H1 (cell line): Measurements from ENCODE around the gene TBP. TPM values are rescaled to one million over a fixed set of nuclear protein-coding genes. Genes with fewer than 3 reads are reported as not detected.

Experiments
- CTCF ChIA-PET: fragments of 300-600 bp; sonication (Branson Sonifier 250); formaldehyde crosslinking; loops from one replicate; lab custom pipeline; 2021; ENCODE audit not compliant: partially characterized antibody; lab: Charles Lee
- POLR2A ChIA-PET: fragments of 300-600 bp; sonication (Branson Sonifier 250); formaldehyde crosslinking; loops from one replicate; lab custom pipeline; 2021; ENCODE audit warnings: inconsistent platforms; ENCODE audit not compliant: partially characterized antibody; lab: Charles Lee
- DNase-seq, 2 experiments: peaks; one replicate each; pipeline versions ENCODE4 v3.0.0 to v3.0.0-alpha.2; 2010 to 2022; ENCODE audit warnings: low spot score in 2 of 2, low read depth in 1 of 2, mixed read lengths in 1 of 2
- FAIRE-seq: peaks from 2 replicates; lab custom pipeline; 2011; peaks lifted over from hg19 to GRCh38; lab: Jason Lieb, UNC
- H2AFZ ChIP-seq: 2 replicates; pipeline ENCODE4 v1.8.1; 2012; ENCODE audit warnings: low read length, inconsistent platforms
- H2AK5ac ChIP-seq: 2 replicates; pipeline ENCODE4 v1.6.1; 2013; ENCODE audit warnings: low read depth, low read length
- H2BK120ac ChIP-seq: replicated peaks from 2 replicates; pipeline ENCODE3; 2013; ENCODE audit warnings: low read depth, low read length, inconsistent platforms
- H2BK12ac ChIP-seq: 2 replicates; pipeline ENCODE4 v1.6.1; 2013; ENCODE audit warnings: low read depth, low read length
- H2BK15ac ChIP-seq: 2 replicates; pipeline ENCODE4 v1.6.1; 2013; ENCODE audit warnings: low read length
- H2BK20ac ChIP-seq: 2 replicates; pipeline ENCODE4 v1.6.1; 2013; ENCODE audit warnings: low read length
- H2BK5ac ChIP-seq: 2 replicates; pipeline ENCODE4 v1.6.1; 2013; ENCODE audit warnings: low read depth, low read length
- H3K14ac ChIP-seq: 2 replicates; pipeline ENCODE4 v1.6.1; 2013; ENCODE audit warnings: inconsistent platforms; ENCODE audit not compliant: insufficient read length
- H3K18ac ChIP-seq: 2 replicates; pipeline ENCODE4 v1.6.1; 2013; ENCODE audit warnings: low read length; ENCODE audit errors: extremely low read depth
- H3K23ac ChIP-seq: 2 replicates; pipeline ENCODE4 v1.6.1; 2013; ENCODE audit warnings: inconsistent platforms; ENCODE audit not compliant: insufficient read length
- H3K23me2 ChIP-seq: 2 replicates; pipeline ENCODE4 v1.6.1; 2013; ENCODE audit warnings: low read depth, low read length
- H3K27ac ChIP-seq: 2 replicates; pipeline ENCODE4 v1.6.1; 2011; ENCODE audit warnings: low read depth, low read length, inconsistent platforms
- H3K27me3 ChIP-seq, 4 experiments: replicated peaks in 1 of 4; 1 replicate in 1 of 4; 2 replicates in 3 of 4; pipeline versions ENCODE4 v1.6.1 to v1.8.1; 2011 to 2013; ENCODE audit warnings: low read length in 3 of 4, mild to moderate bottlenecking in 3 of 4, inconsistent platforms in 2 of 4, mixed read lengths in 2 of 4, moderate library complexity in 1 of 4; ENCODE audit not compliant: control insufficient read depth in 3 of 4, insufficient read depth in 3 of 4; ENCODE audit errors: extremely low read depth in 1 of 4
- H3K36me3 ChIP-seq, 4 experiments: 2 replicates each; pipeline versions ENCODE4 v1.6.1 to v1.8.1; 2011 to 2013; ENCODE audit warnings: mild to moderate bottlenecking in 4 of 4, low read length in 3 of 4, moderate library complexity in 2 of 4, control low read depth in 1 of 4, inconsistent platforms in 1 of 4; ENCODE audit not compliant: insufficient read depth in 4 of 4, control insufficient read depth in 2 of 4
- H3K4ac ChIP-seq: replicated peaks from 2 replicates; pipeline ENCODE3; 2013; ENCODE audit warnings: low read length, low read depth, mixed read lengths, inconsistent platforms; ENCODE audit not compliant: insufficient read length
- H3K4me1 ChIP-seq, 4 experiments: replicated peaks in 1 of 4; 1 replicate in 1 of 4; 2 replicates in 3 of 4; pipeline versions ENCODE4 v1.6.1 to v1.8.1; 2011 to 2013; ENCODE audit warnings: low read length in 3 of 4, inconsistent platforms in 2 of 4, mixed read lengths in 1 of 4; ENCODE audit not compliant: insufficient read depth in 4 of 4, control insufficient read depth in 3 of 4
- H3K4me2 ChIP-seq, 2 experiments: 2 replicates each; pipeline versions ENCODE4 v1.6.1 to v1.8.1; 2011 to 2013; ENCODE audit warnings: low read depth in 2 of 2, low read length in 2 of 2, control low read depth in 1 of 2, inconsistent platforms in 1 of 2, mild to moderate bottlenecking in 1 of 2; ENCODE audit not compliant: insufficient read depth in 1 of 2
- H3K4me3 ChIP-seq, 4 experiments: fragments of 200-600, 300-600 bp in 1 of 4; sonication (generic), shearing (Covaris generic), sonication (Bioruptor Twin) in 1 of 4; 2 replicates each; pipeline versions ENCODE4 v1.5.1 to v1.8.1; 2011 to 2016; ENCODE audit warnings: low read length in 4 of 4, low read depth in 3 of 4, control low read depth in 2 of 4, inconsistent platforms in 2 of 4, mild to moderate bottlenecking in 2 of 4, mixed read lengths in 1 of 4, moderate library complexity in 1 of 4; ENCODE audit not compliant: insufficient read depth in 2 of 4; ENCODE audit errors: extremely low read depth in 1 of 4
- H3K56ac ChIP-seq: replicated peaks from 2 replicates; pipeline ENCODE3; 2013; ENCODE audit warnings: low read depth, mild to moderate bottlenecking, mixed read lengths, low read length, inconsistent platforms; ENCODE audit not compliant: insufficient read length
- H3K79me1 ChIP-seq: 2 replicates; pipeline ENCODE4 v1.6.1; 2013; ENCODE audit warnings: low read depth, low read length, control low read depth
- H3K79me2 ChIP-seq, 2 experiments: 2 replicates each; pipeline versions ENCODE4 v1.6.1 to v1.8.1; 2012 to 2013; ENCODE audit warnings: low read length in 2 of 2, mild to moderate bottlenecking in 2 of 2, inconsistent platforms in 1 of 2; ENCODE audit not compliant: insufficient read depth in 2 of 2, control insufficient read depth in 1 of 2
- H3K9ac ChIP-seq, 4 experiments: replicated peaks in 1 of 4; 1 replicate in 1 of 4; 2 replicates in 3 of 4; pipeline versions ENCODE4 v1.6.1 to v1.8.1; 2011 to 2013; ENCODE audit warnings: low read depth in 3 of 4, low read length in 3 of 4, control low read depth in 2 of 4, mild to moderate bottlenecking in 2 of 4, moderate library complexity in 2 of 4, inconsistent platforms in 1 of 4; ENCODE audit errors: extremely low read depth in 1 of 4
- H3K9me3 ChIP-seq, 2 experiments: 2 replicates each; pipeline versions ENCODE4 v1.6.1 to v1.8.1; 2012 to 2013; ENCODE audit warnings: mild to moderate bottlenecking in 2 of 2, moderate library complexity in 2 of 2, control low read depth in 1 of 2, inconsistent platforms in 1 of 2, low read depth in 1 of 2, low read length in 1 of 2, mixed read lengths in 1 of 2; ENCODE audit not compliant: insufficient read depth in 2 of 2
- H4K20me1 ChIP-seq, 2 experiments: replicated peaks in 1 of 2; 2 replicates each; pipeline versions ENCODE3 to v1.8.1; 2011 to 2013; ENCODE audit warnings: inconsistent platforms in 2 of 2, low read length in 2 of 2, mild to moderate bottlenecking in 1 of 2; ENCODE audit not compliant: insufficient read depth in 2 of 2, control insufficient read depth in 1 of 2
- H4K5ac ChIP-seq: 2 replicates; pipeline ENCODE4 v1.6.1; 2013; ENCODE audit warnings: low read length, low read depth, mixed read lengths, inconsistent platforms; ENCODE audit not compliant: insufficient read length
- H4K8ac ChIP-seq: 2 replicates; pipeline ENCODE4 v1.8.0; 2013; ENCODE audit warnings: mild to moderate bottlenecking, moderate library complexity, low read length, inconsistent platforms; ENCODE audit not compliant: insufficient read depth; ENCODE audit errors: extremely low read depth
- H4K91ac ChIP-seq: replicated peaks from 2 replicates; pipeline ENCODE3; 2013; ENCODE audit warnings: low read length, mixed read lengths, inconsistent platforms; ENCODE audit not compliant: insufficient read length
- ASH2L ChIP-seq: fragments of 200-600, 300-600 bp; sonication (generic); IDR thresholded peaks from one replicate; pipeline ENCODE4 v1.7.1; 2017; ENCODE audit warnings: low read length
- BACH1 ChIP-seq: IDR thresholded peaks from 2 replicates; pipeline ENCODE4 v1.6.1; 2012; ENCODE audit warnings: low read length, improper control_type of control experiment
- CHD2 ChIP-seq: IDR thresholded peaks from 2 replicates; pipeline ENCODE4 v1.6.1; 2012; ENCODE audit warnings: low read length, improper control_type of control experiment
- HDAC6 ChIP-seq: IDR thresholded peaks from one replicate; pipeline ENCODE4 v1.7.1; 2012; ENCODE audit warnings: low read depth, mild to moderate bottlenecking, inconsistent platforms, low read length, moderate library complexity
- JUN ChIP-seq: IDR thresholded peaks from 2 replicates; pipeline ENCODE4 v1.6.1; 2011; ENCODE audit warnings: low read depth, mild to moderate bottlenecking, improper control_type of control experiment, low read length
- MAX ChIP-seq: IDR thresholded peaks from 2 replicates; pipeline ENCODE4 v1.6.1; 2012; ENCODE audit warnings: inconsistent platforms
- NANOG ChIP-seq: IDR thresholded peaks from 2 replicates; pipeline ENCODE4 v1.6.1; 2011; ENCODE audit warnings: low read length, low read depth, mild to moderate bottlenecking, inconsistent platforms; ENCODE audit not compliant: insufficient read depth, poor library complexity, severe bottlenecking
- PHF8 ChIP-seq: fragments of 200-600 bp; sonication (generic); conservative IDR thresholded peaks from 2 replicates; pipeline ENCODE4 v1.7.1; 2012; ENCODE audit warnings: low read depth, mild to moderate bottlenecking, inconsistent platforms, low read length, moderate library complexity
- SIX5 ChIP-seq: IDR thresholded peaks from 2 replicates; pipeline ENCODE4 v1.6.1; 2011; ENCODE audit warnings: mild to moderate bottlenecking, low read depth, low read length
- SP1 ChIP-seq: IDR thresholded peaks from 2 replicates; pipeline ENCODE4 v1.6.1; 2011; ENCODE audit warnings: low read depth, low read length
- TAF1 ChIP-seq: IDR thresholded peaks from 2 replicates; pipeline ENCODE4 v1.6.1; 2011; ENCODE audit warnings: mild to moderate bottlenecking, low read depth, low read length
- YY1 ChIP-seq: IDR thresholded peaks from 2 replicates; pipeline ENCODE4 v1.6.1; 2011; ENCODE audit warnings: low read depth, mild to moderate bottlenecking, low read length
- WGBS, 2 experiments: shearing (Covaris generic) in 1 of 2; methylation state at CpG; one replicate each; pipeline versions ENCODE4 v1.1.6 to v1.1.7; 2013 to 2015; ENCODE audit warnings: low lambda C conversion rate in 2 of 2, mixed read lengths in 2 of 2, inconsistent platforms in 1 of 2, low coverage in 1 of 2, missing lambda C conversion rate in 1 of 2; ENCODE audit not compliant: insufficient replicate concordance in 2 of 2, insufficient coverage in 1 of 2, insufficient read length in 1 of 2; ENCODE audit errors: extremely low coverage in 1 of 2, missing lambda C conversion rate in 1 of 2; 5-methylcytosine and 5-hydroxymethylcytosine counted together
- polyA plus RNA-seq, 7 experiments: library from polyadenylated mRNA; depleted of rRNA in 3 of 7; stranded (reverse) in 5 of 7; unstranded in 2 of 7; fragments of >200 nt in 5 of 7; fragments of 200-250 nt in 2 of 7; gene quantifications; 1 replicate in 5 of 7; 2 replicates in 1 of 7; 4 replicates in 1 of 7; pipeline versions ENCODE4 v1.2.1 to v1.2.3, GENCODE V29; 2011 to 2013; ENCODE audit warnings: missing spikeins in 2 of 7, mixed read lengths in 2 of 7
- total RNA-seq: library from RNA; stranded (reverse); fragmentation: NEBNext Ultra II Directional; extraction: Animal tissue kit (Norgen Biotek cat#: 25700); gene quantifications from 2 replicates; pipeline ENCODE4 v1.2.1, GENCODE V29; 2021

TBP gene
- total and polyA plus RNA-seq, 2 of the 8 experiments (the other 6 are each of a cell fraction or from before 2014, with no cell fraction given) = 17.2 to 20.9 TPM

GRCh38 chr6:170505306-170505705 is 48.9 kb upstream of the TBP start:
- Histone ChIP-seq H3K56ac (no peak overlapping the region), H2BK5ac (no peak overlapping the region), H3K4ac (no peak overlapping the region), H3K23ac (no peak overlapping the region), H3K4me1 (no peaks in the 10 kb centered on the region), H3K4me3 (no peak overlapping the region), H3K79me1 (no peaks in the 10 kb centered on the region), H2BK120ac (no peak overlapping the region), H3K79me2 (no peaks in the 10 kb centered on the region), H2AFZ (no peak overlapping the region), H3K36me3 (no peaks in the 10 kb centered on the region), H3K9ac (no peak overlapping the region), H4K8ac (no peak overlapping the region), H3K23me2 (no peaks in the 10 kb centered on the region), H3K18ac (no peak overlapping the region), H3K27me3 (no peaks in the 10 kb centered on the region; a peak in 1 of 7 replicates), H2BK20ac (no peak overlapping the region), H3K9me3 (peaks cover 0 to 7% of the 10 kb centered on the region in 2 experiments; a peak in 1 of 4 replicates), H3K14ac (no peak overlapping the region), H4K20me1 (no peaks in the 10 kb centered on the region), H2AK5ac (no peak overlapping the region), H3K4me2 (no peak overlapping the region), H2BK12ac (no peak overlapping the region), H4K5ac (no peak overlapping the region), H4K91ac (no peak overlapping the region), H3K27ac (no peak overlapping the region), H2BK15ac (no peak overlapping the region)
- no peak for DNase-seq
- ChIA-PET CTCF (interaction anchor here (0.8 to 1.8 kb wide), 2 partner anchors 24 to 26 kb away, joined by 3 to 5 read pairs; no protein-coding TSS in a partner anchor), POLR2A (no interaction called here)
- FAIRE-seq = no peak
- no peak for TF ChIP-seq SIX5
- TF ChIP-seq PHF8 = no peak
- no peak for TF ChIP-seq HDAC6
- no peak for TF ChIP-seq CHD2
- no peak for TF ChIP-seq BACH1
- TF ChIP-seq TAF1 = no peak
- TF ChIP-seq NANOG = no peak
- TF ChIP-seq ASH2L = no peak
- no peak for TF ChIP-seq YY1
- TF ChIP-seq MAX = no peak
- no peak for TF ChIP-seq JUN
- TF ChIP-seq SP1 = no peak
- WGBS, 2 experiments = 85% methylated on average over 9 of the region's 9 CpGs; no CpG with 5 or more reads in 1 of the 2 experiments
